Measurements from ENCODE around the gene PITX3. TPM values are rescaled to one million over a fixed set of nuclear protein-coding genes. Genes with fewer than 3 reads are reported as not detected.
"Not testable (repeated sequence)": the region's sequence is repeated elsewhere in the genome, so short reads cannot be mapped to it uniquely, and the experiment has no call there.

PITX3 gene
- polyA plus RNA-seq, 1 experiment, result not detected

DNA sequence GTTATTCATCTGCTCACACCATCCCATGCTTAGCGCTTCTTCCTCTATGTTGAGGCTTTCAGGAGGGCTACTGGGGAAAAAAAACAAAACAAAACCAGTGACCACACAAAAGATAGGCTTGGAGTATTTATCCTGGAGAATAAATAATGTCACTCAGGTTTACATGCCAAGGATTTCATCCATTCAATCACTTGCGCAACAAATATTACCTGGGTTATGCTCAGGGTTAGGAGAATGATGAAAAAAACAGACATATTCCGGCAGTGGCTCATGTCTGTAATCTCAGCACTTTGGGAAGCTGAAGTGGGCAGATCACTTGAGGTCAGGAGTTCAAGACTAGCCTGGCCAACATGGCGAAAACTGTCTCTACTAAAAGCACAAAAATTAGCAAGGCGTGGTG is 18.5 kb downstream of the PITX3 start:
- H3K9me3 ChIP-seq (ENCODE audit: control insufficient read depth, insufficient read depth, low read length), result no peaks in the 10 kb centered on the region; the same call in 1 of the 2 replicates
- ChIA-PET POLR2A (no interaction called here), CTCF (interaction anchor here (0.9 to 1.0 kb wide), 2 partner anchors 11 to 129 kb away, joined by 4 to 5 read pairs; no protein-coding TSS in a partner anchor)
- H3K4me3 ChIP-seq (ENCODE audit: low read depth, low read length), result no peak overlapping the region
- TF ChIP-seq, protein P1, sequence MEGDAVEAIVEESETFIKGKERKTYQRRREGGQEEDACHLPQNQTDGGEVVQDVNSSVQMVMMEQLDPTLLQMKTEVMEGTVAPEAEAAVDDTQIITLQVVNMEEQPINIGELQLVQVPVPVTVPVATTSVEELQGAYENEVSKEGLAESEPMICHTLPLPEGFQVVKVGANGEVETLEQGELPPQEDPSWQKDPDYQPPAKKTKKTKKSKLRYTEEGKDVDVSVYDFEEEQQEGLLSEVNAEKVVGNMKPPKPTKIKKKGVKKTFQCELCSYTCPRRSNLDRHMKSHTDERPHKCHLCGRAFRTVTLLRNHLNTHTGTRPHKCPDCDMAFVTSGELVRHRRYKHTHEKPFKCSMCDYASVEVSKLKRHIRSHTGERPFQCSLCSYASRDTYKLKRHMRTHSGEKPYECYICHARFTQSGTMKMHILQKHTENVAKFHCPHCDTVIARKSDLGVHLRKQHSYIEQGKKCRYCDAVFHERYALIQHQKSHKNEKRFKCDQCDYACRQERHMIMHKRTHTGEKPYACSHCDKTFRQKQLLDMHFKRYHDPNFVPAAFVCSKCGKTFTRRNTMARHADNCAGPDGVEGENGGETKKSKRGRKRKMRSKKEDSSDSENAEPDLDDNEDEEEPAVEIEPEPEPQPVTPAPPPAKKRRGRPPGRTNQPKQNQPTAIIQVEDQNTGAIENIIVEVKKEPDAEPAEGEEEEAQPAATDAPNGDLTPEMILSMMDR (IDR thresholded peaks at IDR 0.05; ENCODE audit: low read depth, low read length), result no peak
- H3K27ac ChIP-seq (ENCODE audit: low read depth, low read length), result no peak overlapping the region
- no peak for DNase-seq (ENCODE audit: low read depth, low spot score)
- H3K27me3 ChIP-seq (ENCODE audit: control insufficient read depth, insufficient read depth, low read length), result peaks cover 22% of the 10 kb centered on the region

DNA sequence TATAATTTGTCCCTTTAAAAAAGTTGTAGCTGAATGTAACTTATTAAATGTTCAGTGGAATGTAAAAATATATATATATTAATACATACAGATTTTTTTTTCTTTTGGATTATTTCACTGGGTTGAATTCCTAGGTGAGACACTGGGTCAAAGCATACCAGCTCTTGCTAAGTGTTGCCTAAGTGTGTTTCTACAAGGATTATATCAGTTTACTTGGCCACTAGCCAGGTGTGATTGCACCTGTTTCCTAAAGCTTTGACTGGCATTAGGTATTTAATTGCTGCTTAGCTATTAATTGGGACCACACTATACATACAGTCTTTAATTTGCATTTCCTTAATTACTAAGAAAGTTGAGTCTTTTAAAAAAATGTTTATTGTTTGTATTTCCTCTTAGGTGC is 20.7 kb downstream of the PITX3 start:
- peaks cover 16% of the 10 kb centered on the region for H3K27me3 ChIP-seq (ENCODE audit: control insufficient read depth, insufficient read depth, low read length)
- POLR2A ChIA-PET, result no interaction called here
- H3K9me3 ChIP-seq (ENCODE audit: control insufficient read depth, insufficient read depth, low read length), result no peaks in the 10 kb centered on the region
- CTCF ChIA-PET, result interaction anchor here (0.6 to 4.5 kb wide), 6 partner anchors 10 to 173 kb away, joined by 3 to 33 read pairs (median 5); no protein-coding TSS in a partner anchor
- H3K27ac ChIP-seq (ENCODE audit: low read depth, low read length), result no peak overlapping the region
- DNase-seq (ENCODE audit: low read depth, low spot score), result no peak
- TF ChIP-seq, protein P1 (IDR thresholded peaks at IDR 0.05; ENCODE audit: low read depth, low read length), result no peak
- H3K4me3 ChIP-seq (ENCODE audit: low read depth, low read length), result no peak overlapping the region

DNA sequence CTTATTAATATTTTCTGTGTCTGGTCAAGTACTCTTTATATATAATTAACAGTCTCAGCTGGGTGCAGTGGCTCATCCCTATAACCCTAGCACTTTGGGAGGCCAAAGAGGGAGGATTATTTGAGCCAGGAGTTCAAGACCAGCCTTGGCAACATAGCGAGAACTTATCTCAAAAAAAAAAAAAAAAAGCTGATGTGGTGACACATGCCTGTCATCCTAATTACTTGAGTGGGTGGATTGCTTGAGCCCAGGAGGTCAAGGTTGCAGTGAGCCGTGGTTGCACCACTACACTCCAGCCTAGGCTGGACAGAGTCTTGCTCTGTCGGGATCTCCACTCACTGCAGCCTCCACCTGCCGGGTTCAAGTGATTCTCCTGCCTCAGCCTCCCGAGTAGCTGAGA is 21.9 kb downstream of the PITX3 start:
- no peak for DNase-seq (ENCODE audit: low read depth, low spot score)
- TF ChIP-seq, protein P1 (IDR thresholded peaks at IDR 0.05; ENCODE audit: low read depth, low read length), result no peak
- Histone ChIP-seq H3K9me3 (ENCODE audit: control insufficient read depth, insufficient read depth, low read length) (no peaks in the 10 kb centered on the region), H3K27me3 (ENCODE audit: control insufficient read depth, insufficient read depth, low read length) (peaks cover 16% of the 10 kb centered on the region), H3K27ac (ENCODE audit: low read depth, low read length) (no peak overlapping the region), H3K4me3 (ENCODE audit: low read depth, low read length) (no peak overlapping the region)
- ChIA-PET POLR2A (no interaction called here), CTCF (interaction anchor here (2.0 to 4.5 kb wide), 2 partner anchors 11 to 133 kb away, joined by 8 to 33 read pairs; no protein-coding TSS in a partner anchor)

DNA sequence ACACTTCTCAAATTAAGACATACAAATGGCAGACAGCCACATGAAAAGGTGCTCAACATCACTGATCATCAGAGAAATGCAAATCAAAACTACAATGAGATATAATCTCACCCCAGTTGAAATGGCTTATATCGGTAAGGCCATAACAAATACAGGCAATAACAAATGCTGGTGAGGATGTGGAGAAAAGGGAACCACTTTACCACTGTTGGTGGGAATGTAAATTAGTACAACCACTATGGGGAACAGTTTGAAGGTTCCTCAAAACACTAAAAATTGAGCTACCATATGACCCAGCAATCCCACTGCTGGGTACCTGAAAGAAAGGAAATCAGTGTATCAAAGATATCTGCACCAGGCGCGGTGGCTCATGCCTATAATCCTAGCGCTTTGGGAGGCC is 27.7 kb downstream of the PITX3 start:
- CTCF ChIA-PET; H3K9me3 ChIP-seq (ENCODE audit: control insufficient read depth, insufficient read depth, low read length); H3K27me3 ChIP-seq (ENCODE audit: control insufficient read depth, insufficient read depth, low read length); POLR2A ChIA-PET; H3K27ac ChIP-seq (ENCODE audit: low read depth, low read length); DNase-seq (ENCODE audit: low read depth, low spot score); H3K4me3 ChIP-seq (ENCODE audit: low read depth, low read length): not testable (repeated sequence)

DNA sequence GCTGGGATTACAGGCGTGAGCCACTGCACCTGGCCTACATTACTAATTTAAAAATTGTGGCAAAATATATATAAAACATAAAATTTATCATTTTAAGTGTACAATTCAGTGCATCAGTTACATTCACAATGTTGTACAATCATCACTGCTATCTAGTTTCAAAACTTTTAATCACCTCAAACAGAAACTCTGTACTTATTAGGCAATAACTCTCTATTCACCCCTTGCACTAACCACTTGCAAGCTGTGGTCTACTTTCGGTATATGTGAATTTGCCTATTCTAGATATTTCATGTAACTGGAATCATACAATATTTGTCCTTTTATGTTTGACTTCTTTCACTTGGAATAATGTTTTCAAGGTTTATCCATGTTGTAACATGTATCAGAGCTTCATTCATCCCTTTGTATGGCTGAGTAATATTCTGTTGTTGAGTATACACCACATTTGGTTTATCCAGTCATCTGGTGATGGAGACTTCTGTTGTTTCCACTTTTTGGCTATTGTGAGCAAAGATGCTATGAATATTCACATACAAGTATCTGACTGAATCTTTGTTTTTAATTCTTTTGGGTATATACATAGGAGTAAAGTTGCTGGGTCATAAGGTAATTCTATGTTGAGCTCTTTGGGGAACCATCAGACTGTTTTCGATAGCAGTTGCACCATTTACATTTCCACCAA is 29.6 kb downstream of the PITX3 start:
- H3K27me3 ChIP-seq (ENCODE audit: control insufficient read depth, insufficient read depth, low read length), result peaks cover 4% of the 10 kb centered on the region
- no peaks in the 10 kb centered on the region for H3K9me3 ChIP-seq (ENCODE audit: control insufficient read depth, insufficient read depth, low read length)
- no peak for DNase-seq (ENCODE audit: low read depth, low spot score)
- TF ChIP-seq, protein P1 (IDR thresholded peaks at IDR 0.05; ENCODE audit: low read depth, low read length), result no peak
- CTCF ChIA-PET, result interaction anchor here (1.1 to 1.9 kb wide), 2 partner anchors 18 to 42 kb away, joined by 4 to 6 read pairs; no protein-coding TSS in a partner anchor
- no peak overlapping the region for H3K4me3 ChIP-seq (ENCODE audit: low read depth, low read length)
- no peak overlapping the region for H3K27ac ChIP-seq (ENCODE audit: low read depth, low read length)
- POLR2A ChIA-PET, result no interaction called here

Measured in AG04450 (cell line).